Measurements from ENCODE around the gene KCNF1. TPM values are rescaled to one million over a fixed set of nuclear protein-coding genes. Genes with fewer than 3 reads are reported as not detected.
A peak's percentile ranks its signal among the peaks of the same experiment; 100 is the strongest.

KCNF1 gene
- total and polyA plus RNA-seq, 4 donors = 4.3 to 19.7 (median 11.5) TPM

GRCh38 chr2:10868465-10869314 is 43.0 kb upstream of the KCNF1 start:
- DNase-seq (ENCODE audit: low read depth in 4 of 6, low spot score in 6 of 6) = no peak
- H3K36me3 ChIP-seq (ENCODE audit: control insufficient read depth, insufficient read depth, low read length) = no peaks in the 10 kb centered on the region
- H3K4me1 ChIP-seq (ENCODE audit: control insufficient read depth, insufficient read depth, low read length) = peaks cover 21% of the 10 kb centered on the region
- H3K27me3 ChIP-seq (ENCODE audit: control insufficient read depth, insufficient read depth, low read length) = no peaks in the 10 kb centered on the region
- 76% methylated on average over 14 of the region's 15 CpGs for WGBS (ENCODE audit: insufficient coverage)
- no peaks in the 10 kb centered on the region for H3K9me3 ChIP-seq (ENCODE audit: control insufficient read depth, insufficient read depth, low read length)
- no peak overlapping the region for H3K4me3 ChIP-seq (ENCODE audit: low read depth, low read length)
- no peak overlapping the region for H3K27ac ChIP-seq (ENCODE audit: low read depth, low read length)

- no peak for DNase-seq (ENCODE audit: low read depth in 4 of 6, low spot score in 6 of 6)
- Histone ChIP-seq H3K4me1 (ENCODE audit: control insufficient read depth, insufficient read depth, low read length) (peaks cover 8% of the 10 kb centered on the region), H3K36me3 (ENCODE audit: control insufficient read depth, insufficient read depth, low read length) (no peaks in the 10 kb centered on the region), H3K4me3 (ENCODE audit: low read depth, low read length) (no peak overlapping the region), H3K9me3 (ENCODE audit: control insufficient read depth, insufficient read depth, low read length) (no peaks in the 10 kb centered on the region), H3K27me3 (ENCODE audit: control insufficient read depth, insufficient read depth, low read length) (no peaks in the 10 kb centered on the region), H3K27ac (ENCODE audit: low read depth, low read length) (no peak overlapping the region)
- WGBS (ENCODE audit: insufficient coverage) = no CpG with 5 or more reads among the region's 1 CpG
Measured at GRCh38 chr2:10871978-10872377, 39.8 kb upstream of the KCNF1 start.

GRCh38 chr2:10873171-10873570 is 38.6 kb upstream of the KCNF1 start:
- Histone ChIP-seq H3K4me1 (ENCODE audit: control insufficient read depth, insufficient read depth, low read length) (peaks cover 11% of the 10 kb centered on the region), H3K36me3 (ENCODE audit: control insufficient read depth, insufficient read depth, low read length) (no peaks in the 10 kb centered on the region), H3K4me3 (ENCODE audit: low read depth, low read length) (no peak overlapping the region), H3K27ac (ENCODE audit: low read depth, low read length) (no peak overlapping the region), H3K27me3 (ENCODE audit: control insufficient read depth, insufficient read depth, low read length) (no peaks in the 10 kb centered on the region), H3K9me3 (ENCODE audit: control insufficient read depth, insufficient read depth, low read length) (no peaks in the 10 kb centered on the region)
- 71% methylated on average over 3 of the region's 3 CpGs for WGBS (ENCODE audit: insufficient coverage)
- DNase-seq (ENCODE audit: low read depth in 4 of 6, low spot score in 6 of 6) = peak in 1 of 6 donors; percentile 12

- H3K27ac ChIP-seq (ENCODE audit: low read depth, low read length) = no peak overlapping the region
- H3K27me3 ChIP-seq (ENCODE audit: control insufficient read depth, insufficient read depth, low read length) = no peaks in the 10 kb centered on the region
- H3K36me3 ChIP-seq (ENCODE audit: control insufficient read depth, insufficient read depth, low read length) = no peaks in the 10 kb centered on the region
- H3K9me3 ChIP-seq (ENCODE audit: control insufficient read depth, insufficient read depth, low read length) = no peaks in the 10 kb centered on the region
- peaks cover 4% of the 10 kb centered on the region for H3K4me1 ChIP-seq (ENCODE audit: control insufficient read depth, insufficient read depth, low read length)
- DNase-seq (ENCODE audit: low read depth in 4 of 6, low spot score in 6 of 6) = no peak
- no peak overlapping the region for H3K4me3 ChIP-seq (ENCODE audit: low read depth, low read length)
- WGBS (ENCODE audit: insufficient coverage) = 75% methylated on average over 6 of the region's 9 CpGs
Measured at GRCh38 chr2:10873790-10874437, 37.8 kb upstream of the KCNF1 start.

GRCh38 chr2:10875126-10875525 is 36.6 kb upstream of the KCNF1 start:
- H3K9me3 ChIP-seq (ENCODE audit: control insufficient read depth, insufficient read depth, low read length) = no peaks in the 10 kb centered on the region
- no peaks in the 10 kb centered on the region for H3K27me3 ChIP-seq (ENCODE audit: control insufficient read depth, insufficient read depth, low read length)
- DNase-seq (ENCODE audit: low read depth in 4 of 6, low spot score in 6 of 6) = no peak
- WGBS (ENCODE audit: insufficient coverage) = 71% methylated on average over 1 of the region's 3 CpGs
- H3K4me3 ChIP-seq (ENCODE audit: low read depth, low read length) = no peak overlapping the region
- H3K27ac ChIP-seq (ENCODE audit: low read depth, low read length) = no peak overlapping the region
- peaks cover 4% of the 10 kb centered on the region for H3K4me1 ChIP-seq (ENCODE audit: control insufficient read depth, insufficient read depth, low read length)
- H3K36me3 ChIP-seq (ENCODE audit: control insufficient read depth, insufficient read depth, low read length) = no peaks in the 10 kb centered on the region

- WGBS (ENCODE audit: insufficient coverage) = no CpG with 5 or more reads among the region's 3 CpGs
- no peak overlapping the region for H3K27ac ChIP-seq (ENCODE audit: low read depth, low read length)
- H3K9me3 ChIP-seq (ENCODE audit: control insufficient read depth, insufficient read depth, low read length) = no peaks in the 10 kb centered on the region
- no peak for DNase-seq (ENCODE audit: low read depth in 4 of 6, low spot score in 6 of 6)
- H3K27me3 ChIP-seq (ENCODE audit: control insufficient read depth, insufficient read depth, low read length) = no peaks in the 10 kb centered on the region
- H3K36me3 ChIP-seq (ENCODE audit: control insufficient read depth, insufficient read depth, low read length) = no peaks in the 10 kb centered on the region
- peaks cover 4% of the 10 kb centered on the region for H3K4me1 ChIP-seq (ENCODE audit: control insufficient read depth, insufficient read depth, low read length)
- H3K4me3 ChIP-seq (ENCODE audit: low read depth, low read length) = no peak overlapping the region
Measured at GRCh38 chr2:10876394-10876793, 35.3 kb upstream of the KCNF1 start.

- no CpG with 5 or more reads among the region's 2 CpGs for WGBS (ENCODE audit: insufficient coverage)
- H3K36me3 ChIP-seq (ENCODE audit: control insufficient read depth, insufficient read depth, low read length) = no peaks in the 10 kb centered on the region
- no peak overlapping the region for H3K27ac ChIP-seq (ENCODE audit: low read depth, low read length)
- no peaks in the 10 kb centered on the region for H3K9me3 ChIP-seq (ENCODE audit: control insufficient read depth, insufficient read depth, low read length)
- H3K4me1 ChIP-seq (ENCODE audit: control insufficient read depth, insufficient read depth, low read length) = peaks cover 4% of the 10 kb centered on the region
- no peak overlapping the region for H3K4me3 ChIP-seq (ENCODE audit: low read depth, low read length)
- no peaks in the 10 kb centered on the region for H3K27me3 ChIP-seq (ENCODE audit: control insufficient read depth, insufficient read depth, low read length)
- DNase-seq (ENCODE audit: low read depth in 4 of 6, low spot score in 6 of 6) = no peak
Measured at GRCh38 chr2:10876963-10877362, 34.8 kb upstream of the KCNF1 start.

- peaks cover 4% of the 10 kb centered on the region for H3K4me1 ChIP-seq (ENCODE audit: control insufficient read depth, insufficient read depth, low read length)
- H3K4me3 ChIP-seq (ENCODE audit: low read depth, low read length) = no peak overlapping the region
- no peaks in the 10 kb centered on the region for H3K27me3 ChIP-seq (ENCODE audit: control insufficient read depth, insufficient read depth, low read length)
- WGBS (ENCODE audit: insufficient coverage) = 58% methylated on average over 11 of the region's 11 CpGs
- H3K9me3 ChIP-seq (ENCODE audit: control insufficient read depth, insufficient read depth, low read length) = no peaks in the 10 kb centered on the region
- no peaks in the 10 kb centered on the region for H3K36me3 ChIP-seq (ENCODE audit: control insufficient read depth, insufficient read depth, low read length)
- H3K27ac ChIP-seq (ENCODE audit: low read depth, low read length) = no peak overlapping the region
- DNase-seq (ENCODE audit: low read depth in 4 of 6, low spot score in 6 of 6) = no peak
Measured at GRCh38 chr2:10877651-10878111, 34.1 kb upstream of the KCNF1 start.

GRCh38 chr2:10878268-10878915 is 33.3 kb upstream of the KCNF1 start:
- 95% methylated on average over 11 of the region's 12 CpGs for WGBS (ENCODE audit: insufficient coverage)
- DNase-seq (ENCODE audit: low read depth in 4 of 6, low spot score in 6 of 6) = no peak
- Histone ChIP-seq H3K36me3 (ENCODE audit: control insufficient read depth, insufficient read depth, low read length) (no peaks in the 10 kb centered on the region), H3K27me3 (ENCODE audit: control insufficient read depth, insufficient read depth, low read length) (no peaks in the 10 kb centered on the region), H3K27ac (ENCODE audit: low read depth, low read length) (no peak overlapping the region), H3K4me3 (ENCODE audit: low read depth, low read length) (no peak overlapping the region), H3K9me3 (ENCODE audit: control insufficient read depth, insufficient read depth, low read length) (no peaks in the 10 kb centered on the region), H3K4me1 (ENCODE audit: control insufficient read depth, insufficient read depth, low read length) (peaks cover 9% of the 10 kb centered on the region)

Measured in spinal cord (tissue), 10 donors.